Omental fat pad (tissue), 4 donors: ENCODE data around the gene CDNF. TPM values are rescaled to one million over a fixed set of nuclear protein-coding genes. Genes with fewer than 3 reads are reported as not detected.
"Not testable (repeated sequence)": the region's sequence is repeated elsewhere in the genome, so short reads cannot be mapped to it uniquely, and the experiment has no call there.

ENCODE experiments used
- ATAC-seq: fragments of 150-250 bp; one replicate; pipeline ENCODE4 v1.9.1; 2016; ENCODE audit warnings: mild to moderate bottlenecking, moderate library complexity; ENCODE audit not compliant: low FRiP score
- DNase-seq: peaks from one replicate; pipeline ENCODE4 v3.0.0-alpha.2; 2019; ENCODE audit warnings: low spot score
- total RNA-seq, 4 donors: library from RNA; depleted of rRNA; stranded (reverse); fragments of >200 nt; gene quantifications; one replicate each; pipeline ENCODE4 v1.1.0, GENCODE V29; 2016
- TF ChIP-seq, protein P1 (sequence below), 3 donors: fragments of 450-650 bp; IDR thresholded peaks; one replicate each; pipeline ENCODE4 v1.5.1; 2016 to 2017; ENCODE audit warnings: antibody characterized with exemption in 3 of 3, mild to moderate bottlenecking in 3 of 3, moderate library complexity in 2 of 3

CDNF gene
- total RNA-seq, 4 donors from 2014 or later: 1.4 to 7.3 (median 2.0) TPM

- ATAC-seq (no peak), DNase-seq (no peak)
- TF ChIP-seq, protein P1, sequence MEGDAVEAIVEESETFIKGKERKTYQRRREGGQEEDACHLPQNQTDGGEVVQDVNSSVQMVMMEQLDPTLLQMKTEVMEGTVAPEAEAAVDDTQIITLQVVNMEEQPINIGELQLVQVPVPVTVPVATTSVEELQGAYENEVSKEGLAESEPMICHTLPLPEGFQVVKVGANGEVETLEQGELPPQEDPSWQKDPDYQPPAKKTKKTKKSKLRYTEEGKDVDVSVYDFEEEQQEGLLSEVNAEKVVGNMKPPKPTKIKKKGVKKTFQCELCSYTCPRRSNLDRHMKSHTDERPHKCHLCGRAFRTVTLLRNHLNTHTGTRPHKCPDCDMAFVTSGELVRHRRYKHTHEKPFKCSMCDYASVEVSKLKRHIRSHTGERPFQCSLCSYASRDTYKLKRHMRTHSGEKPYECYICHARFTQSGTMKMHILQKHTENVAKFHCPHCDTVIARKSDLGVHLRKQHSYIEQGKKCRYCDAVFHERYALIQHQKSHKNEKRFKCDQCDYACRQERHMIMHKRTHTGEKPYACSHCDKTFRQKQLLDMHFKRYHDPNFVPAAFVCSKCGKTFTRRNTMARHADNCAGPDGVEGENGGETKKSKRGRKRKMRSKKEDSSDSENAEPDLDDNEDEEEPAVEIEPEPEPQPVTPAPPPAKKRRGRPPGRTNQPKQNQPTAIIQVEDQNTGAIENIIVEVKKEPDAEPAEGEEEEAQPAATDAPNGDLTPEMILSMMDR (IDR thresholded peaks at IDR 0.05): no peak
Measured at GRCh38 chr10:14876764-14877163, 38.9 kb upstream of the CDNF start.

DNA sequence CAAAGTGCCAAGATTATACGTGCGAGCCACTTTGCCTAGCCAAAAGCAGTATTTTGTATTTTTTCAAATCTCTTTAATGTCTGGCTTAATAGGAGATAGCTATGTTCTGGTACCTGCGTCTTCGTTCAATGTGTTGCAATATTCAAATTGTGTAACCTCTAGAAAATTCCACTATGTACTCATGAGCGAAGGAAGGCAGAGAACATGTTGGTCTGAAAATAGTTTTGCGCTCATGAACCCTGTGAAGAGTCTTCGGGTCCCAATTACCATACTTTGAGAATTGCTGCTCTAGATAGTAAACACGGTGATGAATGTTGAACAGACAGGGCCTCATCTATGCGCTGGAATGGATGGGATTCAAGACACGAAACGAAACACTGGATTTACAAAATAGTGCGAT is 38.1 kb upstream of the CDNF start:
- DNase-seq (no peak), ATAC-seq (no peak)
- TF ChIP-seq, protein P1 (IDR thresholded peaks at IDR 0.05): no peak

- ATAC-seq (no peak), DNase-seq (no peak)
- TF ChIP-seq, protein P1 (IDR thresholded peaks at IDR 0.05): no peak
Measured at GRCh38 chr10:14873090-14873760, 35.4 kb upstream of the CDNF start.

GRCh38 chr10:14864871-14865270 is 27.0 kb upstream of the CDNF start:
- not testable (repeated sequence) for DNase-seq, ATAC-seq

- ATAC-seq, DNase-seq: not testable (repeated sequence)
Measured at GRCh38 chr10:14864466-14864865, 26.6 kb upstream of the CDNF start.

- ATAC-seq (no peak), DNase-seq (no peak)
- TF ChIP-seq, protein P1 (IDR thresholded peaks at IDR 0.05): no peak
Measured at GRCh38 chr10:14860791-14861190, 23.0 kb upstream of the CDNF start.

DNA sequence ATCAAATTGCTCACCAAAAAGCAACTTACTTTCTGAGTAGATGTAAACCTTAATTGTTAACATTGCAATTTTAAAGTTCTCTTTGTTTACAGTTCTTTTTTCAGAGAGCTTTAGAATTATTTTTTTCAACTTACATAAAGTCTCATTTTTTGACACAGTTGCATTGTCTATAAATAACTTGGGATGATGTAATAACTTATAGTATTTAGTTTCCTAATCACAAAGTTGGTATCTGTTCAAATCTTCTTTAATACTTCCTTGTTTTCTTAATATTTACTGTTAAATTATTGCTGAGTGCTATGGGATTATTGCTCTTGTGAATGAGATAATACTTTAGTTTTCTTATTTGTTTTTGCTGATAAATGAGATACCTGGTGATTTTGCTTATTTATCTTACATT is 21.9 kb upstream of the CDNF start:
- TF ChIP-seq, protein P1 (IDR thresholded peaks at IDR 0.05): no peak
- ATAC-seq (no peak), DNase-seq (no peak)

DNA sequence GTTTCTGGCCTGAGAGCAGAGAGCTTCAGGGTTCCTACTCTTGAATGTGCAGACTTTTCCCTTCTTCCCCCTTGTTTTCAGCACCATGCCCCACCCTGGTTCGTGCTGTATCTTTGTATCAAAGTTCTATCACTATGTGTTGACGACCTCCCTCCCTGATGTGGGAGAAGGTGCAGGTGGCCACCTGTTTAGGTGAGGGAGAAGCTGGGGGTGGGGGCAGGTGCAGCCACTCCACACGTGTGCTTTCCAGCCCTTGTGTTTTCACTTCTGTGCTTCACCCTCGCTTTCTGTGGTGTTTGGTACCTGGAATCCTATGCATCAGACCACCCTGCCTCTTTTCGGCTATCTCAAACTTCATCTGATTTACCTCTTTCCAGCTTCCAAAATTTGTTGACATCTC is 21.2 kb upstream of the CDNF start:
- ATAC-seq (no peak), DNase-seq (no peak)
- TF ChIP-seq, protein P1 (IDR thresholded peaks at IDR 0.05): no peak
